IMR-90 (cell line): ENCODE data around the gene APAF1.

Experiments
- CTCF ChIP-seq: conservative IDR thresholded peaks from 2 replicates; pipeline ENCODE4 v1.5.1; 2012; ENCODE audit warnings: mild to moderate bottlenecking, low read depth, low read length, improper control_type of control experiment
- ELK1 ChIP-seq: fragments of 150-350 bp; IDR thresholded peaks from 2 replicates; pipeline ENCODE4 v1.6.1; 2016; ENCODE audit warnings: low read depth, mild to moderate bottlenecking, low read length, moderate library complexity, borderline replicate concordance
- POLR2A ChIP-seq: IDR thresholded peaks from 2 replicates; pipeline ENCODE4 v1.6.1; 2012; ENCODE audit warnings: mild to moderate bottlenecking, low read depth, low read length
- RFX5 ChIP-seq: IDR thresholded peaks from 2 replicates; pipeline ENCODE4 v1.8.0; 2012; ENCODE audit warnings: low read depth, mild to moderate bottlenecking, low read length, moderate library complexity

- no peak for TF ChIP-seq POLR2A
- TF ChIP-seq CTCF = no peak
- TF ChIP-seq RFX5 = no peak
- no peak for TF ChIP-seq ELK1
Measured at GRCh38 chr12:98745578-98746391, 100.7 kb downstream of the APAF1 start.
